Activated CD4-positive, alpha-beta T cell treated with anti-CD3 and anti-CD28 coated beads for 4 hours (primary cell): ENCODE data around the gene MCRIP1.

Source experiments
- DNase-seq, 2 donors: peaks; one replicate each; pipeline ENCODE4 v3.0.0-alpha.2; 2020

MCRIP1 gene

GRCh38 chr17:81817758-81818147 lies 15.3 kb downstream of the MCRIP1 start:
- DNase-seq, result no peak

- no peak for DNase-seq
Observed at GRCh38 chr17:81815646-81815986, 17.5 kb downstream of the MCRIP1 start.

GRCh38 chr17:81814748-81815645 lies 18.1 kb downstream of the MCRIP1 start:
- DNase-seq, result no peak

DNA sequence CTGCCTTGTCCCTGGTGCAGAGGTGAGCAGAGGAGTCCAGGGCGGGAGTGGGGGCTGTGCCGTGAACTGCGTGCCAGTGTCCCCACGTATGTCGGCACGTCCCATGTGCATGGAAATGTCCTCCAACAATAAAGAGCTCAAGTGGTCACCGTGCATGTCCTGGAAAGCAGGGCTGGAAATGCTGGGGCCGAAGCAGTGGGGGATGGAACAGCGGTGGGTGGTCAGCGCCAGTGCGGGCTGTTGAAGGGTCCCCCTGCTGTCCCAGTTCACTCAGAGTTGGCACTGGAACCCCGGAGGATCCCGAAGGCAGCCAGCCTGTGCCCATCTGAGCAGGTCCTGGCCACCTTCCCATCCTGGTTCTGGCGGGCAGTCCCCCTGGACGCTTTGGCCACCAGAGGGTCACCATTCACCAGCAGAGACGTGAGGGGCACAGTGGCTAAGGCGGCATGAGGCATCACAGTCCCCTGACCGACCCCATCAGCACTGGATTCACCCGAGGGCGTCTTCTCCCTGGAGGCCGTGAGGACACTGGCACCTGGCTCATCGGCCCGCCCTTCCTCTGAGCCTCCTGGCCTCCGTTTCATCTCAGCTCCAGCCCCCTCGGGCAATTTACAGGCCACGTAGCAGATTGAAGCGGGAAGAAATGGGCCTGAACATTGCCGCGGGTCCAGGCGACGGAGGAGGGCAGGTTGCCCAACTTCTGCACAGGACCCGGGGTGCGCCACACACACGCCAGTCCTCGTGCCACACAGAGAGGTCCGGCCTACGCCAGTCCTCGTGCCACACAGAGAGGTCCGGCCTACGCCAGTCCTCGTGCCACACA lies 19.0 kb downstream of the MCRIP1 start:
- no peak for DNase-seq

- DNase-seq, result no peak
Observed at GRCh38 chr17:81813371-81813684, 19.8 kb downstream of the MCRIP1 start.

DNA sequence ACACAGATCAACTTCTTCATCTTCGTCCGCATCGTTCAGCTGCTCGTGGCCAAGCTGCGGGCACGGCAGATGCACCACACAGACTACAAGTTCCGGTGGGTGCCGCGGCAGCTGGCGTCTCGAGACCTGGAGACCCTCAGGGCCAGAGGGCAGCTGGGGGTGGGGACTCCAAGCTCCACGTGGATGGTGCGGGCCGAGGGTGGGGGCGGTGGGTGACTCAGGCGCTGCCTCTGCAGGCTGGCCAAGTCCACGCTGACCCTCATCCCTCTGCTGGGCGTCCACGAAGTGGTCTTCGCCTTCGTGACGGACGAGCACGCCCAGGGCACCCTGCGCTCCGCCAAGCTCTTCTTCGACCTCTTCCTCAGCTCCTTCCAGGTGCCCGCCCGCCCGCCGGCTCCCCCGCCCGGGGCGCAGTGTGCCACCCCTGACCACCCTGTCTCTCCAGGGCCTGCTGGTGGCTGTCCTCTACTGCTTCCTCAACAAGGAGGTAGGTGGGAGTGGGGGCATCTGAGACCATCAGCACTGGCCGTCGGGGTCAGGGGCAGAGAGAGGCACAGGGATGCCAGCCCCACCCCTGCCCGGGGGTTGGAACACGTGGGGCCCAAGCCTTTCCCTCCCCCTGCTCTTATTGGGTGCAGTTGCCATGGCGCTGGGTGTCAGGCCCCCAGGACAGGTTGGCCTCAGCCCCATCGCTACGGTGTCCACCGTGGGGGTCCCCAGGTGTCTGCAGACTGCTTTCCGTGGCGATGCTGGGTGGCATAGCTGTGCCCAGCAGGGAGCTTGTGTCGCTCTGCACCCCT lies 20.3 kb downstream of the MCRIP1 start:
- DNase-seq, result no peak

GRCh38 chr17:81811705-81812570 lies 21.2 kb downstream of the MCRIP1 start:
- DNase-seq, result no peak

- DNase-seq, result no peak
Observed at GRCh38 chr17:81810892-81811704, 22.0 kb downstream of the MCRIP1 start.

DNA sequence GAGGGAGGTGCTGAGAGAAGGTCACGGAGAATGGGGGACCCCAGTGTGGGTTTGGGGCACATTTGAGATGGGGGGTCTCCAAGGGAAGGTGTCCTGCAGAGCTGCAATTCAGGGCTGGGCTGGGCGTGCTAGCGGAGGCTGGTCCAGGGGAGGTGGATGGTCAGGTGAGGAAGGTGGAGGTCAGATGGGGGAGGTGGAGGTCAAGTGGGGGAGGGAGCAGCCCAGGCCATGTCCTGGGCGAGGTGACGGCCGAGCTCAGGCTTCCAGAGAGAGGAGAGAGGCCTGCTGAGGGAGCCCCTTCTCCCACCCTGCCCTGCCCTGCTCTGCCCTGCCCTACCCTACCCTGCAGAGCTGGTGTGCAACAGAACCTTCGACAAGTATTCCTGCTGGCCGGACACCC lies 22.6 kb downstream of the MCRIP1 start:
- no peak for DNase-seq

GRCh38 chr17:81809556-81809998 lies 23.5 kb downstream of the MCRIP1 start:
- DNase-seq, result no peak

DNA sequence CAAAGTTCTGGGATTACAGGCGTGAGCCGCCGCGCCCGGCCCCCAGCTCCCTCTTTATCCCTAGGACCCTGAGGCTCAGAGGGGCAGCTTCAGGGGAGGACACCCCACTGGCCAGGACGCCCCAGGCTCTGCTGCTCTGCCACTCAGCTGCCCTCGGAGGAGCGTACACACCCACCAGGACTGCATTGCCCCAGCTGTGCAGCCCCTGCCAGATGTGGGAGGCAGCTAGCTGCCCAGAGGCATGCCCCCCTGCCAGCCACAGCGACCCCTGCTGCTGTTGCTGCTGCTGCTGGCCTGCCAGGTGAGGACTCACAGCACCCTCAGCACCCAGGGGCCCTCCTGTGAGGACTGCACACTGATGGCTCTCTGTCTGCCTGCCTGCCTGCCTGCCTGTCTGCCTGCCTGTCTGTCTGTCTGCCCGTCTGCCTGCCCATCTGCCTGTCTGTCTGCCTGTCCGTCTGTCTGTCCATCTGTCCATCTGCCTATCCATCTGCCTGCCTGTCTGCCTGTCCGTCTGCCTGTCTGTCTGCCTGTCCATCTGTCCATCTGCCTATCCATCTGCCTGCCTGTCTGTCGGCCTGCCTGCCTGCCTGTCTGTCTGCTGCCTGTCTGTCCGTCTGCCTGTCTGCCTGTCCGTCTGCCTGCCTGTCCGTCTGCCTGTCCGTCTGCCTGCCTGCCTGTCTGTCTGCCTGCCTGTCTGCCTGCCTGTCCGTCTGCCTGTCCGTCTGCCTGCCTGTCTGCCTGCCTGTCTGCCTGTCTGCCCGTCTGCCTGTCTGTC lies 24.1 kb downstream of the MCRIP1 start:
- DNase-seq, result no peak

DNA sequence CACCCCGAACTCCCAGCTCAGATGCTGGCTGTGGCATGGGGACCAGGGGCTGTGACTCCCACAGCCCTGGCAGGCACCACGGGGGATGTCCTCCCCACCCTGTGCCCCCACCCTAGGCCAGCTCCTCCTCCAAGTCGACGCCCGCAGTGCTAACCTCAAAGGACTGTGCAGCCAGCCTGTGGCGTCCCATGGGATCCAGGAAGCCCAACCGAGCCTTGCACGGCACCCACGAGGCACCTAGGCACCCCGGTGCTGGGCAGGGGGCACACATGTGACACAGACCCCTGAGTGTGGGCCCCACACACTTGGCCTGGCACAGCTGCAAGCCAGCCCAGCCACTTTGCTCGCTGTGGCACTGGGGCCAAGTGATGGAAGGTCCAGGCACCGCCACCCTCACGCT lies 25.3 kb downstream of the MCRIP1 start:
- no peak for DNase-seq

DNA sequence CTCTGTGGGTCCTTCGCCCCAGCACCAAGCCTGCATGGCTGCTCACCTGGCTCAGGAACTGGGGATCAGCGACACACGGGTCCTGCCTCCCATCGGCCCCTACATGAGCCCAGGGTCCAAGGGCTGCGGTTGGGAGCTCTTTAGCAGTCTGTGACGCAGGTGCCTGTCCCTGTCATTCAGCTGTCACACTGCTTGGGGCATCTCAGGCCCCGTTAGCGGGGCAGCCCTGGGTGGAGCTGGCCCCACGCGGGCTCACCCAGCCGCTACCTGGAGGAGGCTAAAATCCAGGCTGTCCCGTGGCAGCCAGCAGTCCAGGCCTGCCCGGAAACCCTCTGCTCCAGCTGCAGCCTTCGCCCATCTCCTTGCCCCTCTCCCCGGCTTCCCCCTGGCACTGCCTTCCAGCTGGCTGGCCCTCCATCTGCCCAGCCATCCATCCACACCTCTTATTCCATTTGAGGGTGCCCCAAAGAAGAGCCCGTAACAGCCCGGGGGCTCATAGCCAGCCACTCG lies 25.8 kb downstream of the MCRIP1 start:
- no peak for DNase-seq

GRCh38 chr17:81806461-81807209 lies 26.5 kb downstream of the MCRIP1 start:
- DNase-seq, result no peak

- DNase-seq, result no peak
Observed at GRCh38 chr17:81805707-81806460, 27.2 kb downstream of the MCRIP1 start.

- DNase-seq, result no peak
Observed at GRCh38 chr17:81804559-81805399, 28.3 kb downstream of the MCRIP1 start.

DNA sequence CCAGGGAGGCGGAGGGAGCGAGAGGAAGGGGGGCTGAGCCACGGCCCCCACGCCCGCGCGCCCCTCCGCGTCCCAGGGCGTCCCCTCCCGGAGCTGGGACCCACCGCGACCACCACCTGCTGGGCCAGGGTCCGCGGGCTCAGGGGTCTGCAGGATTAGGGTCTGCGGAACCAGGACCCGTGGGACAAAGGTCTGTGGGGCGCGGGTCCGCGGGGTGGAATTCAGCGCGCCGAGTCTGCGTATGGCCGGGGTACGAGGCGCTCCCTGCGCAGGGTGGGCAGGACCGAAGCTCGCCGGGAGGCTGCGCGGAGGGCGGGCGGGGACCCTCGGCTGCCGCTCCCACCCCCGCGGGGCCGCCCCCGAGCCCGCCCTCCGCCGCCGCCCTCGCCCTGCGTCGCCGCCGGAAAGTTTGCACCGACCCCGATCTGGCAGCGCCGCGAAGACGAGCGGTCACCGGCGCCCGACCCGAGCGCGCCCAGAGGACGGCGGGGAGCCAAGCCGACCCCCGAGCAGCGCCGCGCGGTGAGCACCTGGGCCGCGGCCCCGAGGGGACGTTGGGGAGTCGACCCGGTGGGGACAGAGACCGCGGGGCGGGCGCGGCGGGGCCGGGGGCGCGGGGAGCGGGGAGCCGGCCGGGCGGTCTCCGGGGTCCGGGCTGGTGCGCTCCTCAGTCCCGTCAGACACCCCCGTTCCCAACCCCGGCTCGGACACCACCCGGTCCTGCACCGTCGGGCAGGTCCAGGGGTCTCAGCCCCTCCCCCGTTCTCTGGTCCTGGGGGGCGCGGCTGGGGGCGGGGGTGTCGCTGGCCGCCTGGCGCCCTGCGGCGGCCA lies 29.1 kb downstream of the MCRIP1 start, which contains the start of gene GCGR:
GCGR (plus strand) TSS at position 423 of the 831 bp plus-strand sequence. CDS start 4,869 bp downstream, outside the sequence.
- DNase-seq, result no peak
